Transverse colon (tissue), 4 donors: Measurements from ENCODE around the gene PTPRG.

Experiments used
- CTCF ChIP-seq, 5 experiments: fragments of 200-600 bp in 3 of 5; fragments of 450-650 bp in 2 of 5; sonication (generic) in 3 of 5; IDR thresholded peaks; 1 replicate in 2 of 5; 2 replicates in 3 of 5; pipeline ENCODE4 v1.5.1; 2016 to 2017; ENCODE audit warnings: antibody characterized with exemption in 5 of 5, inconsistent platforms in 3 of 5, mild to moderate bottlenecking in 2 of 5, moderate library complexity in 1 of 5
- EP300 ChIP-seq: sonication (generic); formaldehyde crosslinking; IDR thresholded peaks from one replicate; pipeline ENCODE4 v1.6.1; 2017; ENCODE audit warnings: antibody characterized with exemption, low read depth
- POLR2A ChIP-seq: fragments of 450-650 bp; IDR thresholded peaks from one replicate; pipeline ENCODE4 v1.6.1; 2016; ENCODE audit warnings: antibody characterized with exemption, mild to moderate bottlenecking, moderate library complexity
- POLR2AphosphoS5 ChIP-seq, 3 donors: sonication (generic); formaldehyde crosslinking; IDR thresholded peaks; one replicate each; pipeline ENCODE4 v1.6.1; 2016; ENCODE audit warnings: antibody characterized with exemption in 3 of 3

- TF ChIP-seq CTCF (IDR thresholded peaks at IDR 0.05): no peak
- TF ChIP-seq POLR2AphosphoS5 (IDR thresholded peaks at IDR 0.05): no peak
- no peak for TF ChIP-seq POLR2A
- no peak for TF ChIP-seq EP300
Measured at GRCh38 chr3:61857297-61857696, 295.9 kb downstream of the PTPRG start.
